ENCODE results near the gene MMP15.

Gene MMP15

GRCh38 chr16:58042001-58042885 is 16.7 kb downstream of the MMP15 start:
- no peak overlapping the region for H3K4me3 ChIP-seq (ENCODE audit: low read depth, low read length)
- no peak for TF ChIP-seq CTCF (IDR thresholded peaks at IDR 0.05; ENCODE audit: borderline replicate concordance, insufficient read depth, low read depth, low read length)

GRCh38 chr16:58042886-58043515 is 17.4 kb downstream of the MMP15 start:
- no peak overlapping the region for H3K4me3 ChIP-seq (ENCODE audit: low read depth, low read length)
- no peak for TF ChIP-seq CTCF (IDR thresholded peaks at IDR 0.05; ENCODE audit: borderline replicate concordance, insufficient read depth, low read depth, low read length)

- TF ChIP-seq CTCF (IDR thresholded peaks at IDR 0.05; ENCODE audit: borderline replicate concordance, insufficient read depth, low read depth, low read length), result no peak
- H3K4me3 ChIP-seq (ENCODE audit: low read depth, low read length), result no peak overlapping the region
Measured at GRCh38 chr16:58043571-58044155, 18.1 kb downstream of the MMP15 start.

GRCh38 chr16:58044266-58045019 is 18.9 kb downstream of the MMP15 start:
- H3K4me3 ChIP-seq (ENCODE audit: low read depth, low read length), result no peak overlapping the region
- TF ChIP-seq CTCF (IDR thresholded peaks at IDR 0.05; ENCODE audit: borderline replicate concordance, insufficient read depth, low read depth, low read length), result no peak

- TF ChIP-seq CTCF (IDR thresholded peaks at IDR 0.05; ENCODE audit: borderline replicate concordance, insufficient read depth, low read depth, low read length), result no peak
- H3K4me3 ChIP-seq (ENCODE audit: low read depth, low read length), result no peak overlapping the region
Measured at GRCh38 chr16:58045096-58045495, 19.5 kb downstream of the MMP15 start.

- H3K4me3 ChIP-seq (ENCODE audit: low read depth, low read length), result no peak overlapping the region
- no peak for TF ChIP-seq CTCF (IDR thresholded peaks at IDR 0.05; ENCODE audit: borderline replicate concordance, insufficient read depth, low read depth, low read length)
Measured at GRCh38 chr16:58046054-58046881, 20.7 kb downstream of the MMP15 start.
